HG02642 (cell line): ENCODE data around the gene PRKCE.

Source experiments
- ATAC-seq: cut with Tn5 transposase; IDR thresholded peaks from one replicate; pipeline ENCODE4 v1.9.1; 2021; ENCODE audit warnings: mild to moderate bottlenecking; ENCODE audit not compliant: unreplicated experiment, poor library complexity

PRKCE gene

GRCh38 chr2:45796500-45796899 is 145.0 kb downstream of the PRKCE start:
- no peak for ATAC-seq

GRCh38 chr2:45797451-45798230 is 146.2 kb downstream of the PRKCE start:
- no peak for ATAC-seq

GRCh38 chr2:45799679-45800381 is 148.4 kb downstream of the PRKCE start:
- no peak for ATAC-seq

- ATAC-seq, result no peak
These were observed 151.1 kb downstream of the PRKCE start for GRCh38 chr2:45802499-45803138.

DNA sequence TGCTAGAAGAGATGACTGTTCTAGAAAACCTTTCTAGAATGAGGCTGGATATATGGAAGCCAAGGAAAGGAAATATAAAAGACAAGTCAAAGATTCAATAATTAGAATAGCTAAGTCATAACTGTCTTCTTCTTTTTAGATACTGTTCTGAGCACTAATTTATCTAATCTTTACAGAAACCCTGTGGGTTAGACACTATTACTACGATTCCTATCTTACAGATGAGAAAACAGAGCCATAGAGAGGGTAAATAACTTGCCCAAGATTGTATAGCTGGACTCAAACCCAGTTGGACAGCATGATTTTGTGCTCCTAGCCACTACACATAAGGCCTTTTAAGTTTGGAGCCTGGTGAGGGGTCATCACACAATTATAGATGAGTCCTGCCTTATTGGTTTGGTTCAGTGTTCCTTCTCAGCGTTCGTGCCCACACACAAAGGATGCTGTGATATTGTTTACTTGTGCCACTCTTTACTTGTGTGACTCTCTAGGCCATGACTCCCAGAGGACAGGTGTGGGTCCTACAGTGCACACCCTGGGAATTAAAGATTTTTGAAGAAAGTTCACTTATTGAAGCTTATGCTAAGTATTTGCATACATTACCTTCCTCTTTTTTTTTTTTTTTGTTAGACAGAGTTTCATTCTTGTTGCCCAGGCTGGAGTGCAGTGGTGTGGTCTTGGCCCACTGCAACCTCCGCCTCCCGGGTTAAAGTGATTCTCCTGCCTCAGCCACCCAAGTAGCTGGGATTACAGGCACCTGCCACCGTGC is 153.7 kb downstream of the PRKCE start:
- ATAC-seq, result no peak

- no peak for ATAC-seq
These were observed 155.3 kb downstream of the PRKCE start for GRCh38 chr2:45806563-45807358.

DNA sequence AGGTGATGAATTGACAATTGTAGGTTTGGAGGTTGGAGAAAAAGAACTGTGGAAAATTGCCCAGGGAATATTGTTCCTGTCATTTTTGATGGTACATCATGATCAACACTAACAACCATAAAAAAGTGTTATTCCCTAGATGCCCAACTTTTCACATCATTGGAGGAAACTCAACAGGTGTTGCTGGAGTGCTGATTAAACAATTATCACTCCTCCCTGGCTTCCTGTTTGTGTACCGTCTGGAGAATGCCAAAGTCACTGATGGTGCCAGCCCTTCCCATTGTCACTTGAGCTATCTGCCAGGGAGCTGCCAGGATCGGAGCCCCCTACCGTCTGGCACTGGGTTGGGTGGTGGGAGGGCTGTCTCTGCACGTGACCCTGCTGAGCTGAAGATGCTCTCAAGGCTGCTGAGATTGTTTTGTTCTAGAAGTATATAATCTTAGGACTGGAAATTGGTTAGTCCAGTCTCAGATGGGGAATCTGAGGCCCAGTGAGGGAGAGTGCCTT is 156.9 kb downstream of the PRKCE start:
- ATAC-seq, result no peak

GRCh38 chr2:45809205-45809604 is 157.7 kb downstream of the PRKCE start:
- ATAC-seq, result no peak

- ATAC-seq, result no peak
These were observed 160.6 kb downstream of the PRKCE start for GRCh38 chr2:45812011-45812500.

DNA sequence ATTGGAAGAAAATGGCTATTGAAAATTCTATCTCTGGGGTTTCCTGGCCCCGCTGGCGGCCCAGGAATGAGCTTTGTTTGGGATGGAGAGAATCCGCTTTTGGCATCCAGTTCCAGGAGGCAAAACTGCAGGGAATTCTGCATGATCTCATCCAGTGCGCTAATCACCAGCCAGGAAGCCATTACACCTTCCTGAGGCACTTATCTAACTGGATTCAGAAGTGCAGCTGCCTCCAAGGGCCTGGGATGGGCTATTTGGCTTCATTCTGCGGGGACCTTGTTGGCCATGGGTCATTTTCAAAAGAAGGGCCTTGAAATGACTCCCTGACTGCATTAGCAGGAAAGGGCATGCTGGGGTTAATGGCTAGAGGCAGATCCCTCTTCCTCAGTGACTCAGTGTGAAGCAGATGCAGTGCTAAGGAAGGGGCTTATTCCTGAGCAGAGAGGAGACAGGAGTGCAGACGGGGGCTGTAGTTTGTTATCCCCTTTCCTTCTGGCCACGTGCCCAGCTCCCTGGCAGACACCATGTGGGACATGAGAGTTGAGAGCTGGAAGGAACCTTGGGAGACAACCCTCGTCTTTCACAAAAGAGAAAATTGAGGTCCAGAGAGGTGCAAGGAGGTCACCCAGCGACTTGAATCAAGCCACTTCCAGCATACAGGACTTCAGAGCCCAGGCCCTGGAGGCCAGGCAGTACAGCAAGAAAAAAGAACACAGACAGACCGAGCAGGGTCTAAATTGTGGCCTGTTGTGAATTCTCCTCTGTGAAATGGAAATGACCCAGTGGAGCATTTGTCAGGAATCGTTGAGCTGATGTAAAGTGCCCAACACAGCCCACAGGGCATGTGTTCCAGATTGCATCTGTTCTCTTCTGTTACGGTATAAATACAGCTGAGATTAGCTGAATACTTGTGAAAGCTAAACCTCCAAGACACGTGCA is 161.8 kb downstream of the PRKCE start:
- no peak for ATAC-seq

DNA sequence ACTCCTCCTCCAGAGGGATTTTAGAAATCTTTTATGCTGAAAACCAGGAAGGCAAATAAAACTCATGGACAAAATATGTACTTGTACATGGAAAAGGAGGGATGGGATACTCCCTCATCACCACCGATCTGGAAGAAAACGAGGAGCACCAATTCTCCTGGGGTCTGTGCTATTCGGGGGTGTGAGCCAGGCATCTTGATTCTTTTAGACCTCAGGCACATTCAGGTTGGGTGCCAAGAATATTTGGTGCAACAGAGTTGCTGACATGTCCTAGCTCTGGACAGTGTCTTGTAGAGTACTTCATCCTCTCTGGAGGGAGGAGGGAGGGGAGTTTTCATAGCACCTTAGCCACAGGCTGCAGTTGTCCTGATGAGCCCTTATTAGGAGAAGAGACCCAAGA is 163.0 kb downstream of the PRKCE start:
- ATAC-seq, result no peak

DNA sequence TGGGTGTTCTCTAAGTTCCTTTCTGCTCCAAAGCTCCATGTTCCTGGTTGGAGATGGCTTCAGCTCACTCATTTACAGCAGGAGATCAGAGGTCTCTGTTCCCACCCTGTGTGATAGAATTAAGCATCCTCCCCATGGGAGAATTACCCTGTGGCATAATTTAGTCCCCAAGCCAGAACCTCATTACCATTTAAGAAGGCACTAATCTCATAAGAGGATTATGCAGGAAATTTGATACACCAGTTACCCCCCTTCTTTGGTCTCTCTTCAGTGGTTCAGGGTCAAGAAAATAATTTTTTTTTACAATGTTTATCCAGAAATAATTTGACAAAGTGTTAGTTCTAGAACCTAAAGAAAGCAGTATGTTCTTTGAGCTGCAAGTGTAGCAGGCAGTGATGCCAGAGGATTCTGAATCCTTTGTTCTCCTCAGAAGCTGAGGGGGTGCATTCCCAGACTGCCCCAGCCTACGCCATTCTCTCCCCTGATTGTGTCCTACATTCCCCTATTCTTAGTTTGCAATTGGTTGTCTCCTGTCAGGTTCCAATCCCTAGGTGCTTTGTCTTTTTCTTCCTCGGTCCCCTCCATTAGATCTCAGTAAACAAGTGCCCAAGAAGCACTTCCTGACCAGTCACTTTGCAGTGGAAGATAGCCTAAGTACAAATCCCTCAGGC is 163.6 kb downstream of the PRKCE start:
- no peak for ATAC-seq

DNA sequence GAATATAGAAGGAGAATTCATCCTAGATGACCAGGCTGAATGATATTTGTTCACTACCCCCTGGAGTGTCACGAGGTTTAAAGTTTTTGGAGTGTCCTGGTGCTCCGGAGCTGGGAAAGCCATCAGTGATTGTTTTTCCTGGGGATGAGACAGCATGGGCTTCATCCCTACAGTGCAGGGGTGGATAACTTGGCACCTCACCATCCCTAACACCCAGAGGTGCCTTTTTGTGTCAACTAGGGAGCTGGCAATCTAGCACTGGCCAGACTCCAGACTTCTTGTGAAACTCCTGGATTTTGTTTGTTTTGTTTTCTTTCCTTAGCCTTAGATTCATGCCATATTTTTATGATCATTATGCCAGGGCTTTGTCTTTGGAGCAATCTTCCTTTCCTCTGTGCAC is 164.8 kb downstream of the PRKCE start:
- ATAC-seq, result no peak

DNA sequence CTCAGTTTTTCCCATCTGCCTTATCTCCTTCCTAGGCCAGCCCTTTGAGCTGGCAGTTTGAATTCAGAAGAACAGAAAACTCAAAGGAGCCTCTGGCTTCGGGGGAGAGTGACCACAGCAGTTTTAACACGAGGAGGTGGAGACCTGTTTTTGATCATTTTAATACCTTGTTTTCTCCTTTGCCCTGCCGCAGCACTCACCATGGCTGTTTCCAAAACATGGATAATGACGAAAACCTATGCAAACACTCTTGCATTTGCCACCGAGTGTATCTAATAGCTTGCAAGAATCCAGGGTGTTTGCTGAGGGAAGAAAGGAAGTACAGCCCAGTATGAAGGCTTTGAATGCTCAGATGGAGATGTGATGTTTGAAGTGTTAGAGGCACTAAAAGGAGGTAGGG is 167.1 kb downstream of the PRKCE start:
- no peak for ATAC-seq

DNA sequence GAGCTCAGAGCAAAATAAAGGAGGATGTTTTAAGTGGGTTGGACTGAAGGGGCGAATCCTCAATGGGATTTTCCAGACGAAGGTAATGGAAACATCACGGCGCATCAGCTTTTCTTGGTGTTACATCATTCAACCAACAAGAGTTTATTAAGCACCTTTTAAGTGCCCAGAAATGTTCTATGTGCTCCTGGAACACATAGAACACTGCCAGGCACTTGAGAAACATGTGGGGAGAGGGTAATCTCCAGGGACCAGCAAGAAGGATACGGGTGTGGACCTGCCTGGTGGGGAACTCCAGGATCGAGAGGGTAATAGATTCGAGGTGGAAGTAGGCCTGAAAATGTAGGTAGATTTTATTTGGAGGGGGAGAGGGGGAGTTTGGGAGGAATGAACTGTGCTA is 168.6 kb downstream of the PRKCE start:
- ATAC-seq, result no peak

GRCh38 chr2:45821558-45822271 is 170.2 kb downstream of the PRKCE start:
- no peak for ATAC-seq

DNA sequence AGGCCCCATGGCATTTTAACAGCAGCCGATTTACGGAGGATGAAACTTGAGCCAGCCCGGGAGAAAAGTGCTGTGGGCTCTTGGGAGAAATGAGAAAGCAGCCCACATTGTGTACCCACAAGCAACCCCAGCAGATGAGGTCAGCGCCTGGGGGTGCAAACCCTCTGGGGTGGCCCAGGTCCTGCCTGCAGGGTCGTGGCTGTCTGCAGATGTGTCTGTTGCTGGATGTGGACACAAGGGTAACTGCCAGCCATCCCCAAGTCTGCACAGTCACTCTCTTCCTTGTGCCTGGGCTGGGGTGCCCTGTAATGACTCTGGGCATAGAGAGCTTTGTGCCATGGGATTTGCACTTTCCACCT is 170.8 kb downstream of the PRKCE start:
- no peak for ATAC-seq
